HG03060 (cell line): ENCODE measurements around the gene ATE1.

Experiments
- ATAC-seq: cut with Tn5 transposase; IDR thresholded peaks from one replicate; pipeline ENCODE4 v1.9.1; 2021; ENCODE audit warnings: low read depth, moderate number of reproducible peaks; ENCODE audit not compliant: unreplicated experiment

Gene ATE1

DNA sequence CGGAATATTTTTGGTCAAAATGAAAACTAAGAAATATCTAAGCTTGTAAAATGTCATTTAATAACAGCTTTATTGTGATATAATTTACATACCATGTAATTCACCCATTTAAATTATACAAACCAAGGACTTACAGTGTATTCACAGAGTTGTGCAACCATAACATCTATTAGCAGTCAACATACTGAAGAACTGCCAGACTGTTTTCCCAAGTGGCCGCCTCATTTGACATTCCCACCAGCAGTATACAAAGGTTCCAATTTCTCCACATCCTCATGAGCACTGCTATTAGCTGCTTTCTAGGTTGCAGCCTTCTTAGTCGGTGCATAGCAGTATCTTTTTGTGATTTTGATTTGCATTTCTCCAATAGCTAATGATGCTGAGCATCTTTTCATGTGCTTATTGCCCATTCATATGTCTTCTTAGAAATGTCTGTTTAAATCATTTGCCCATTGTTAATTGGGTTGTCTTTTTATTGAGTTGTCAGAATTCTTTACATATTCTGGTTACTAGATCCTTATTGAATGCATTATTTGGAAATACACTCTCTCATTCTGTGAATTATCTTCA lies 176.6 kb downstream of the ATE1 start:
- no peak for ATAC-seq

DNA sequence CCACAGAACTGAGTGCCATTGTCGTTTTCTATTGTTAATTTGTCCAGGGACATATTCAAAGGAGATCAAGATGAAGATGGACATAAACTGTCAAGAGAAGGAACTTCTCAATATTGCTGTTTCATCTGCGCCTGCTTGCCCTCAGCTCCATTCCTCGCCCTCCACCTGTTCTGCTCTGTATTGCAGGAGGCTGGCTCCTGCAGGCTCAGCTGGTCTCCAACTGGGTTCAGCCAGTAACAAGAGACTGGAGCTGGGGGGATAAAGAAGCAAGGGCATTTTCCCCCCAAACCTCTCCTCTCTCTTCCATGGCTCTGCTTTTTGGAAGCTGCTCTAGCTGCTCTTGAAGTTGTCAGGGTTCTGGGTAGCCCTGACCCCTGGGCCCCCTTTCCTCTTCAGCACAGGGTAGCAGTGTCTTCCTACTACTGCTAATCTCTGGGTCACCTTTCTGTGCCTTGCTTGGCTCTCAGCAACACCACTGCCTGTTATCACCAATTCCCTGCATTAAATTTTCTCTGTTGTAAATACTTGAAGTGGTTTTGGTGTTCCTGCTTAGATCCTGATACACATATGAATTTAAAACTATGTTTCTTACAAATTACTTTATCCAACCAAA lies 180.6 kb downstream of the ATE1 start:
- ATAC-seq, result no peak

DNA sequence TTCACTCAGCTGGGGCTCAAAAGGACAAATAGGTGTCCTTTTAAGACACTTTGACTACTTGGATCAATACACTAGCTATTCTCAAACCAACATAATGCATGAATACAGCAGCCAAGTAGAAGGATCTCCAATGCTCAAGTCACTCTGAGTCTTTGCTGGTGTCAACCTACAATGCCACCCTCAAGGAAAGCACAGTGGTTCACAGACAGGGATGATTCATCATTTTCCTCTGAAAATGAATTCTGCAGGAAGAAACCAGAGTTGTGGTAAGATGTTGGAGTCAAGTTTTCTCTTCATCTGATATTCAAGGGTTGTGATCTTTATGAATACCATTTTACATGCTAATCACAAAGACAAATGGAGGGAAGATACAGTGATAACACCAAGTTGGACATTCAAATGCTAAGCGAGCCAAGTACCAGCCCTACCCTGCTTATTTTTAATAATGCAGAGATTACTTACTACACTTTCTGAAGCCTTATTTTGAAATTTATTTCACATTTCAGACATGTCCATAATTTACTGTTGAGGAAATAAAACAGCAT lies 186.5 kb downstream of the ATE1 start:
- ATAC-seq, result no peak

DNA sequence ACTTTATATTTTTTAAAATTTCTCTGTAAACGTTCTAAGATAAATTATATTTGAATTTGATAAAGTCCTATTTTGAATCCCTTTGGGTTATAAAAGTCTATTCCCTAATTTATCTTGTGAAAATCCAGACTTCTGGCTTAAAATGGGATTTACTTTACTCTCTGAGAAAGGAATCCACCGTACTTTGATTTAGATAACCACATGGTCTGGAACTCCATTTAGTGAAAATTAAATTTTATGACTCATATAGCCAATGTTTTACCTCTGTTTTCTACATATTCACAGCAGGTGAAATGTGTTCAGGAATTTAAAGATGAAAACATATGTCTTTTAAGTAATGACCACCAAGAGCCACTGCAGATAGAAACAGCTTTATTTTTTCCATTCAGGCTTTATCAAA lies 187.8 kb downstream of the ATE1 start:
- no peak for ATAC-seq

DNA sequence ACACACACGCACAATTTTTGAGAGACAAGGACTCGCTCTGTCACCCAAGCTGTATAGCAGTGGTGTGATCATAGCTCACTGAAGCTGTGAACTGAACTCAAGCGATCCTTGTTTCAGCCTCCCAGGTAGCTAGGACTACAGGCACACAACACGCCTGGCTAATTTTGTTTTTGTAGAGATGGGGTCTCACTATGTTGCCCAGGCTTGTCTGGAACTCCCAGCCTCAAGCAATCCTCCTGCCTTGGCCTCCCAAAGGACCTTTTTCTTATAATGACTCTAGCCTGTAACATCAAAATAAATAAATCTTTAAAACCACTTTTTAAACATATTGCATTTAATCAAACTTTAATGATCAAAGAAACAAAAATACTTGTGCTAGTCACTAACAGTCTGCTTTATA lies 188.7 kb downstream of the ATE1 start:
- ATAC-seq, result no peak

DNA sequence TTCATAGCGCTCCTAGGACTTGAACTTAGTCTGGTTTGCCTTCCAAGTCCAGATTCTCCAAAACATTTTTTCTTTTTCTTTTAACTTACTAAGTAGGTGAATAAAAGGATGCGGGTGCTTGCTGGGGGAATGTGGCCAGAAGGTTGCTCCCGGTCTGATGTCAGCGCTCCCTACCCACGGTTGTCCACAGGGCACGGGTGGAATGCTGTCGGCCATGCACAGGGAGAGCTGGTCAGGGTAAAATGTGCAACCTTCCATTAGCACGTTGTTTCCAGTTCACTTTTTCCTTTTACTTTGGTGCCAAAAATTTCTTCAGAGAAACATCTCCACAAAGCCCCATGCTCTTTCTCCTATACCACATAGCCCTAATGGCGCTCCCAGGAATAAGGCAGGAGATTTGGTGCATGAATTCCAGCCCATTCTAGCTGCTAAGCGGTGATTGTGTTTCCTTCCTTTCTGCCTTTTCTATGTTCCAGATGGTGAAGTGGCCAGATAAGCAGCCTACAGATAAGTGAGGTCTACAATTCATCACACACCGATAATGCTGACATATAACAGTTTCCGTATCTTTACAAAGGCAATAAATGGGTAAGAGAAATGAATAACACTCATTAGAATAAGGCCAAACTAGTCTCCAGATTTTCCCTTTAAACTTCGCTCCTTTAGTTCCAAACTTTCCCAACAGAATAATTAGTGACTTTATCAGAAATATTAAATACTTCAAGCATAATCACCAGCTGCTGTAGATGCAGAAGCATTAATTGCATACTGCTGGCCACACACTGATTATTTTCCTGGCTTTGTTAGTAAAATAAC lies 191.3 kb downstream of the ATE1 start:
- no peak for ATAC-seq

DNA sequence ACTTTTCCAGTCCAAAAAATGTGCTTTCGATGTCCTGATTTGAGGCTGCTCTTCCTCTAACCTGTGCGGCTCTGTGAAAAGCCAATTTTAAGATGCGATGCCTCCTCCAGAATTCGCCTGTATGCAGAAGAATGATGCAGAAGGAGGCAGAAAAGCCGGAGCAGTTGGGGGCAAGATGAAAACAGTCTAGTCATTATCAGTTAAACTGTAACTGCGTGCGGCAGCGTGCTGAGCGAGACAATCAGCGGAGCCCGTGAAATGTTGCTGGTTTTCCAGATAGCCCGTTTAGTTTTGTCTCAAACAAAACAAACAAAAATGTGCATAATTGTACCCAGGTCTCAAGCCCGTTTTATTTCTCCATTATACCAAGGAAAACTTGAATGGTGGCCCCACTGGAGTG lies 192.6 kb downstream of the ATE1 start:
- no peak for ATAC-seq

DNA sequence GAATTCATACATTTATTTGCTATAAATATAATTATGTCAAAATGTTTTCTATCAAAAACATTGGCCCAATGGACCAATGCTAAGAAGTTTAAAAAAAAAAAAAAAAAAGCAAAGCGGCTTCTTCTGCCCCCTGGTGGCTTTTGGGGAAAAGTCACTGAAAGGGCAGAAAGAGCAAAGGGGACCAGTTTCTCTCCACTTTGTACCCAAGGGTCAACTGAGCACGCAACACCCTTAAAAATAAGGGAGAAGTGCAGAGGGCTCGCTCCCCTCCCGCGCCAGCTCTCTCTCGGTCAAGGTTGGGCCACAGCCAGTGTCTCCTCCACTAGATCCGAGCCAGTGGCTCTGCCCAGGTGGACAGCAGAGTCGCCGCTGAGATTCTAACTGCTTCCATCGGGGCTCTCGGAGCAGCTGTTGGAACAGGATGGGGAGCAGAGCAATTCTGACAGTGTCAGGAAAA lies 193.2 kb downstream of the ATE1 start:
- ATAC-seq, result no peak

DNA sequence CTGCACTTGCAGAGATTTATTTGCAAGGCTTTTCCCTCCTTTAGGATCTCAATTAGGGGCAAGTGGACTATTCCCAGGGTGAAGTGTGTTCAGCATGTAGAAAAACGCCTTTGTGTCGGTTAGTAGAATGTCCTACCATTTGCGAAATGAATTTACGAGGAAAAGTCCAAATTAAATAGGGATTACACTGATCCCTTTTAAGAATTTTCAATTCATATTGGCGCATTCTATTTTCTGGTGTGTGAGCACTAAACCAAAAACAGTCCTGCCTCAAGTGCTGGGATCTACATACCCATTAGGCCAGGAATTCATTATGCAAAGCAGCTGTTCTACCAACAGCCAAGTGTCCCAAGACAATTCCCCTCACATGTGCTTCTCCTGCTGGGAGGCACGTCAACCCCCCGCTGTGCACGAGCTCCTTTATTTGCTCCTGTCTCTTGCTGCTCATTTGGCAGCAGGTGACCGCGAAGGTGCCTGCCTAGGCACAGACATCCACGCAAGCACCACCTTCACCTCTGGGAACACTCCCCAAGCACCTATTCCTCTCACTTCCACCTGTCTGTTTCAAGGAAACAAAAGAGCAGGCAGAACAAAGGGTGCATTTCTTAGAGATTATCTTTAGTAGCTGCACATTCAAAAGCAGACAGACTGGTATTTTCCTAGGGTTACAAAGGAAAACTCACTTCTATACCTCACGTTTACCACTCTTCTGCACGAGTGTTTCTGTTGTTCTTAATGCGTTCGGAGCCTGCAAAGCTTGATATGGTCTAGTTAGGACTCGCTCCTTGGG lies 195.0 kb downstream of the ATE1 start:
- no peak for ATAC-seq

DNA sequence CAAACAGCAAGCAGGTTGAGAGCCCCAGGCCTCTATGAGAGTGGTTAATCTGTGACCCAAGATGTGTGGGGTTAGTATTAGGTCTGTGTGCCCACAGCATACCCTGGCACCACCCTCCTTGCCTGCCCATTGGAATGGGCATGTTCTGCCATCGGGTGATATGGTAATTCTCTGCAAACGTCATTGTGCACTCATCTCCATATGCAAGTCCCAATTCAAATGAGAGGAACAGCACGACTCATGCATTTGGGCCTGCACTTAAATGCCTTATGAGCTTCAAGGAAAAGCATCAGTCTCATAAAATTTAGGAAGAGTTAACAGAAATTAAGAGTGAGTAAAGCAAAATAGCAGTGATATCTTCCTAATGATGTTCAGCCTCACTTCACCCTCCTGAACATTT lies 195.7 kb downstream of the ATE1 start:
- ATAC-seq, result no peak

DNA sequence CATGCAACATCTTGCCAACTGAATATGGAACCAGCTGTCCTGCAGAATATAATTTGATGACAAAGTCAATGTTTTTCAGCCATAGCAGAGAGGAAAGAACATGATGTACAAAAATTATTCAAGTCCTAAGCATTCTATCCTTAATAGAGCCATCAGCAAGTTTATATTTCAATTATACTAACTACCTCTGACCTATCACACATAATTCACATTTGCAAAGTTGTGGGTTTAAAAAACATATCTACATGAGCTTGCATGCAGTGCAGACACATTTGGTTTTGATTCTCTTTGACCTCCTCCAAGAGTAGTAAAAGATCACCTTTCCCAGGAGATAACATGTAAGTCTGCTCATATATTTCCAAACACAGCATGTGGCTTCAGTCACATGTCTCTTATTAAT lies 203.5 kb downstream of the ATE1 start:
- no peak for ATAC-seq

DNA sequence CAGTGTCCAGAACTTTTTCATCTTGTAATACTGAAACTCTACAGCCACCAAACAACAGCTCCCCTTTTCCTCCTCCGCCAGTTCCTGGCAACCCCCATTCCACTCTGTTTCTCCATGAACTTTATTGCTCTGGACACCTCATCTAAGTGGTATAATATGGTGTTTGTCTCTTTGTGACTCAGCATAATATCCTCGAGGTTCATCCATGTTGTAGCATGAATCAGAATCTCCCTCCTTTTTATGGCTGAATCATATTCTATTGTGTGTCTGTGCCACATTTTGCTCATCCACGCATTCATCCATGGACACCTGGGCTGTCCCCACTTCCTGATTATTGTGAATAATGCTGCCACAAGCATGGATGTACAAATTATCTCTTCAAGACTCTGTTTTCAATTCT lies 205.2 kb downstream of the ATE1 start:
- no peak for ATAC-seq

DNA sequence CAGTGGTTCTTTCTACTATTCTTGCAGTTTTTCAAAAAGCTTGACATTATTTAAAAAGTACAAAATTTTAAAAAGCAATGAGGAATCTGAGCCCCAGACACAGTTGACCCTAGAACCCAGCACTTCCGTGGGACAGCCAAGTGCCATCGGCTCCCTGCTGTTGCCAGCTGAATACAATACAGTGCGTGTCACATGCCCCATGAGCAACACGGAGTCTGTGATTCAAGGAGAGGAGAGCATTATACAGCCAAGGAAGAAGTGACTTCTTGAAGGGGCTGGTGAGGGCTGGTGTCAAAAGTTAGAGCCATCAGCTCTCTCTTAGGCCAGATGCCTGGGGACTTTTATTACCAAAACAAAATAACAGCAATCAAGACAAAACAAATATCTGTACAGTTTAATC lies 206.6 kb downstream of the ATE1 start:
- no peak for ATAC-seq

DNA sequence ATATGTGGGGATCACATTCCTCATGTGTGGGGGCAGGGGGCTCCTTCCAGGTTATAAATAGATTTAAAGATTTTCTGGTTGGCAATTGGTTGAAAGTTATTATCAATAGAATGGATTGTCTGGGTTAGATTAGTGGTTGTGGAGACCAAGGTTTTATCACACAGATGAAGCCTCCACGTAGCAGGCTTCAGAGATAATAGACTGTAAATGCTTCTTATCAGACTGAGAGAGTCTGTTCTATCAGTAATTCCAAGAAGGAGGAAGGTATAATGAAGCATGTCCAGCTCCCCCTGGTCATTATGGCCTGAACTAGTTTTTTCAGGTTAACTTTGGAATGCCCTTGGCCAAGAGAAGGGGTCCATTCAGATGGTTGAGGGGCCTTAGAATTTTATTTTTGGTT lies 211.9 kb downstream of the ATE1 start:
- ATAC-seq, result no peak

DNA sequence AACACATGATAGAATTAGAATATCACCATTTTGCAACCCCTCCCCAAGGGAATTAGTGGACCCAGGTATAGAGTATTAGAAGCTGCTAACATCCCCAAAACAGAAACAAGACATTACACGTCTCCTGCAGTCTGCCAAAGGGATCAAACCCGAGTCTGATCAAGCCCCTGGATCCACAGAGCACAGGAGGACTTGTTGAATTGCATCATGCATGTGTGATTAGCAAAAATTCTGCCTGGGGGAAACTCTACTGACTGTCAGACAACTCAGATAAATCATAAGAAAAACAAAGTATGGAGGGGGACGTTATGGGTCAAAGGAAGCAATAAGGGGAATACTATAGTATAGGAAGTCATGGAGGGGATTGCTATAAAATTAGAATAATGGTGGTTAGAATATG lies 212.8 kb downstream of the ATE1 start:
- ATAC-seq, result no peak

DNA sequence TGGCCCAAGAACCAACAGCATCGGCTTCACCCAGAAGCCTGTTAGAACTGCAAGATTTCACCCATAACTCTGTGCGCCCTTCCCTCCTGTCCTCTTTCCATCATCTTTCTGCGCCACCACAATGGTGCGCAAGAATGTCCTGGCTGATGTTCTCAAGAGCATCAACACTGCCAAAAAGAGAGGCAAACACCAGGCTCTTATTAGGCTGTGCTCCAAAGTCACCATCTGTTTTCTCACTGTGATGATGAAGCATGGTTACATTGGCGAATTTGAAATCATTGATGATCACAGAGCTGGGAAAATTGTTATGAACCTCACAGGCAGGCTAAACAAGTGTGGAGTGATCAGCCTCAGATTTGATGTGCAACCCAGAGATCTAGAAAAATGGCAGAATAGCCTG lies 214.3 kb downstream of the ATE1 start:
- ATAC-seq, result no peak

DNA sequence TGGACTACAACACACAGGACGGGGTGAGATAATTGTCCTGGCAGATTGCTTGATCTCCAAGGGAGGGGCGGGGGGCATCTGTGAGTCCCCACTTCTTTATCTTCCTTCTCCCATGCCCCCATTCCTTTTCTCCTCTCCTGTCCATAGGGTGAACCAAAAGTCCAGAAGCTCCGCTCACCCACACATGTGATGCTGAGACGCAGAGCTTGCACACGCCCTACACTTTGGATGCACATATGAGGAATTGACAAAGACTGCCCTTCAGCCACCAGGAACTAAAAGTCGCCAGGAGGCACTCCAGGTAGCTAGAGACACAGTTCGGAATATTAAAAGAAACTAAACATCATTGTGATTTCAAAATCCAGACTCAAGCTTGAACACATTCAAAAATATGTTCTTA lies 216.9 kb downstream of the ATE1 start:
- no peak for ATAC-seq

DNA sequence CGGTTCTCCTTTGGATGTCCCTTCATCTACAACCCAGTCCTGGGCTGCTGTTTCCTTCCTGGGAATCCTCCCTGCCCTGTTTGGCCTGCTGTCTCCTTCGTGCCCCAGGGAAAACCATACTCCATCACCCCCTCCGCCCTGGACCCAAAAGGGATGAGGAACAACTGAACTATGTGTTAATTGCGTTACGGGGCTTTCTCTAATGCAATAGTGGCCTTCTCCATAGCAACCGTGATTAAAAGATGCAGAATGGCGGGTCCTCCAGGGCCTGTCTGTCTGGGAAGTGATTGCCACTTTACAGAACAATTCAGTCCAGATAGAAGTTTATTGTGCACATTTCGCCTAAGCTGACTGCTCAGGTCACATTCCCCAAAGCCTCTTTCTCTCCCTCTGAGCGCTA lies 217.6 kb downstream of the ATE1 start:
- ATAC-seq, result no peak

DNA sequence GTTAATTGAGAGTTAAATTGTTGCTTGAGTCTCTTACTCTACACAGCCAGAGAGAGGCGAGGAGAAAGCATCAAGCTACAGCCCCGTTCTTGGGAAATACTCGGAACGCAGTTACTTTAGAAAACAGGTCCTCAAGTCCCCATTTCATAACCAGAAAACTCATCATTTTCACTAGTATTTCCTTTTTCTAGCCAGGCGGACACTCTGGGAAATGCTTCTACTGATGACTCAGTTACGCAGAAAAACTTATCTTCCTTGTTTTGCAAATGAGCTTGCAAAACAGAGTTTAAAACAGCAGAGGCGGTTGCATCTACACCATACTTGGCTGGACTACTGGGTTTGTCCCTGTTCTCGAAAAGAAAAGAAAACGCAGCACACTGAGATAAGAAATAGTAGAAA lies 218.2 kb downstream of the ATE1 start:
- no peak for ATAC-seq

DNA sequence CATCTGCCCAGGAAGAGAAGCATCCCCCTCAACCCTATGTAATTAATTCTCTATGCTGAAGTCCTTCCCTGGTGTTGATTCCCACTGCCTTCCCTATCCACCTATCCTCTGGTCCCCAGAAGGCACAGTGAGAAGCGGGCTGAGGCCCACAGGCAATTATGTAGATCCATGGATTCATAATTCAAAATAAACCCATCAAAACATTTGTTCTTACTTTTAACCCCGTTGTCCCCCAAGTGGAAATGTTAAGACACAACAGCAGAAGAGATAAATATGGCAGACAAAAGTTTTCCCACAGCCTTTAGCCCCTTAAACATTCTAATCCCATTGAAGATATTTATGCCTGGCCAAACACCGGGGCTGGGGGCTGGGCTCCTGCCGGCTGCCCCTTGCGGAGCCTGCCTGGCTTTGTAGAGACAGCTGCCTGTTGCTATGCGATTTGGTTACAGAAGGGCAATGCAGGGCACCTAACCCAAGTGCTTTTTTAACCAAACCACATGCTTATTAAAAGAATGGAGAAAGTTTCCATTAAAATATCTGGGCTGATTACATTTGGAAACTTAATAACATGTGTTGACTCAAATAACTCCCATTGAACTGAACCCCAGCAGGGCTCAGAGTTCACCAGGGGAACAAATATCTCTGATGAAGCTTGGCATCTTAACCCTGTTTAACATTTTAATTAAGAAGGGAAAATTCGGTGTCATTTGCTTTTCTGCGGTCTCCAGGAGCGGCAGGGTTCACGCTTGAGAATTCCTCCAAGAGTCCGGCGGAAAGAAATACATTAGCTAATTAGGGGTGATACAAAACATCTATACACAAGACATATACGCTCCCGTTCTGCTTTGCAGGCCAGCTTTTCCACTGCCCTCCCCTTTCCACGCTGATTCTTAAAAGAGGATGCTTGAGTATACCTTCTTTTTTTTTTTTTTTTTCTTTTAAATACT lies 218.8 kb downstream of the ATE1 start:
- no peak for ATAC-seq
